GM19240 (cell line): Measurements from ENCODE around the gene MRPL1.

ENCODE experiments used
- DNase-seq: peaks from one replicate; pipeline ENCODE4 v3.0.0; 2011; ENCODE audit warnings: low spot score; ENCODE audit not compliant: insufficient read length

MRPL1 gene

GRCh38 chr4:77862478-77863216 is at the start of gene MRPL1:
MRPL1 (plus strand) TSS chr4:77862830; CDS start chr4:77862849, 19 bp downstream.
- peak; percentile 41 for DNase-seq

GRCh38 chr4:77815636-77816035 is 47.0 kb upstream of the MRPL1 start:
- DNase-seq = no peak

GRCh38 chr4:77816546-77816945 is 46.1 kb upstream of the MRPL1 start:
- no peak for DNase-seq

GRCh38 chr4:77817304-77818072 is 45.1 kb upstream of the MRPL1 start:
- no peak for DNase-seq

GRCh38 chr4:77818073-77818601 is 44.5 kb upstream of the MRPL1 start:
- DNase-seq = peak; percentile 12

GRCh38 chr4:77818602-77819403 is 43.8 kb upstream of the MRPL1 start, which contains the start of gene CNOT6L:
CNOT6L (minus strand) TSS chr4:77819368; CDS start chr4:77819308, 60 bp downstream.
- DNase-seq = no peak

- no peak for DNase-seq
These were observed 43.2 kb upstream of the MRPL1 start for GRCh38 chr4:77819404-77819842.

GRCh38 chr4:77819843-77820648 is 42.6 kb upstream of the MRPL1 start:
- peak; percentile 68 for DNase-seq

- DNase-seq = no peak
These were observed 41.7 kb upstream of the MRPL1 start for GRCh38 chr4:77820649-77821561.

GRCh38 chr4:77821775-77822174 is 40.9 kb upstream of the MRPL1 start:
- no peak for DNase-seq

GRCh38 chr4:77826275-77826674 is 36.4 kb upstream of the MRPL1 start:
- DNase-seq = no peak

- no peak for DNase-seq
These were observed 35.3 kb upstream of the MRPL1 start for GRCh38 chr4:77827343-77827742.

GRCh38 chr4:77833126-77833724 is 29.4 kb upstream of the MRPL1 start:
- no peak for DNase-seq

- no peak for DNase-seq
These were observed 28.2 kb upstream of the MRPL1 start for GRCh38 chr4:77834403-77834802.

- DNase-seq = no peak
These were observed 19.0 kb upstream of the MRPL1 start for GRCh38 chr4:77843628-77844027.

GRCh38 chr4:77844363-77844762 is 18.3 kb upstream of the MRPL1 start:
- no peak for DNase-seq

GRCh38 chr4:77845400-77845799 is 17.2 kb upstream of the MRPL1 start:
- DNase-seq = no peak

- DNase-seq = no peak
These were observed 16.7 kb upstream of the MRPL1 start for GRCh38 chr4:77845929-77846328.

- DNase-seq = no peak
These were observed 14.1 kb upstream of the MRPL1 start for GRCh38 chr4:77848508-77848907.
